ENCODE results near the gene MAST4. TPM values are rescaled to one million over a fixed set of nuclear protein-coding genes. Genes with fewer than 3 reads are reported as not detected.

The MAST4 gene
- total RNA-seq, 4 donors from 2014 or later, result 55.3 to 148 (median 110) TPM

DNA sequence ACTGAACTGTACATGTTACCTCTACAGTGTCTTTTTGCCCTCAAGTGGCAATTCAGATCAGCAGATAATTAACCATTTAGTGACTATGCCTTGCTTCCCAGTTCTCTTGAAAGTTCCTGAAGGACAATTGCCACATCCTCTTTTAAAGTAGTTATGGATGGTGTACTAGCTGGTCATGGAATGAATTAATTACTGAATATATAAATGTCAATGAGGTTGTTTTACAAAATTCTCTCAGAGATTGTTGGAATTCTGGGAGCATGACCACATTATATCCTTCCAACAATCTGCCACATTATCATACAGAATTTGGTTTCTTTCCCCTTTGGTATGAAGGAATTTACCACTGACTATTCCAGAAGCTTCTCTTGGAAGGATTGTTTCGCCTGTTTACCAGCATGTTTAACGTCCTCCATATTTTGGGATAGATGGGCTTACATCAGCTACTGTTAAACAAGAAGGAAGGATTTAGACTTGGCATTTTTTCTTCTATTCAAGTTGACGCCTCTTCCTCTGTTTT is 424.0 kb downstream of the MAST4 start:
- H3K36me3 ChIP-seq, result peaks cover 0 to 4% (median 0%) of the 10 kb centered on the region in 3 donors
- 69 to 88% methylated on average over 3 of the region's 3 CpGs for WGBS, 2 donors
- intact Hi-C loops (cut with DNase I), result no loop called here
- no peaks in the 10 kb centered on the region for H3K9me3 ChIP-seq
- H3K27me3 ChIP-seq, result no peaks in the 10 kb centered on the region
- H3K27ac ChIP-seq, result peak overlapping the region; percentile 70 to 80 (median 76)
- H3K4me1 ChIP-seq, result peaks cover 11 to 80% (median 30%) of the 10 kb centered on the region in 3 donors
- TF ChIP-seq POLR2A (IDR thresholded peaks at IDR 0.05), result no peak
- TF ChIP-seq, protein P1, sequence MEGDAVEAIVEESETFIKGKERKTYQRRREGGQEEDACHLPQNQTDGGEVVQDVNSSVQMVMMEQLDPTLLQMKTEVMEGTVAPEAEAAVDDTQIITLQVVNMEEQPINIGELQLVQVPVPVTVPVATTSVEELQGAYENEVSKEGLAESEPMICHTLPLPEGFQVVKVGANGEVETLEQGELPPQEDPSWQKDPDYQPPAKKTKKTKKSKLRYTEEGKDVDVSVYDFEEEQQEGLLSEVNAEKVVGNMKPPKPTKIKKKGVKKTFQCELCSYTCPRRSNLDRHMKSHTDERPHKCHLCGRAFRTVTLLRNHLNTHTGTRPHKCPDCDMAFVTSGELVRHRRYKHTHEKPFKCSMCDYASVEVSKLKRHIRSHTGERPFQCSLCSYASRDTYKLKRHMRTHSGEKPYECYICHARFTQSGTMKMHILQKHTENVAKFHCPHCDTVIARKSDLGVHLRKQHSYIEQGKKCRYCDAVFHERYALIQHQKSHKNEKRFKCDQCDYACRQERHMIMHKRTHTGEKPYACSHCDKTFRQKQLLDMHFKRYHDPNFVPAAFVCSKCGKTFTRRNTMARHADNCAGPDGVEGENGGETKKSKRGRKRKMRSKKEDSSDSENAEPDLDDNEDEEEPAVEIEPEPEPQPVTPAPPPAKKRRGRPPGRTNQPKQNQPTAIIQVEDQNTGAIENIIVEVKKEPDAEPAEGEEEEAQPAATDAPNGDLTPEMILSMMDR (IDR thresholded peaks at IDR 0.05), result no peak
- DNase-seq, result no peak
- no peak overlapping the region for H3K4me3 ChIP-seq

DNA sequence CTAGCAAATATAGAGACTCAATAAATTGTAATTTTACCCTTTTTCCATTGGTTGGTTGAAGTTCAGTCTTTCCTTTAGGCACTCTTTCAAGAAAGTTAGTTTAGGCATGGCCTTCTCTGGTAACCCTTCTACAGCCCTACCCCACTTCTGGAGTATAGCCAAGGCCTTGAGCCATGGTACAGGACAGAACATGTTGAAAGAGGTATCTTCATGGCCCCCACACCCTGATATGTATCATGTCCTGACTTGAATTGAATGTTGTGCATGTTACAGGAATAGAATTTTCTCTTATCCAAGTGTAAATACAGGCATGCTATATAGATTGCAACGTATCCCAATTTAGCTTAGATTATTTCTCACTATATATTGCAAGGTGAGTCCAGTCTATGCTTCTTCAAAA is 424.8 kb downstream of the MAST4 start:
- intact Hi-C loops (cut with DNase I), result no loop called here
- TF ChIP-seq, protein P1 (IDR thresholded peaks at IDR 0.05), result no peak
- TF ChIP-seq POLR2A (IDR thresholded peaks at IDR 0.05), result no peak
- 42 to 63% methylated on average over 1 of the region's 1 CpG for WGBS, 2 donors
- Histone ChIP-seq H3K4me3 (no peak overlapping the region), H3K4me1 (peaks cover 11 to 79% (median 30%) of the 10 kb centered on the region in 3 donors), H3K27me3 (no peaks in the 10 kb centered on the region), H3K9me3 (no peaks in the 10 kb centered on the region), H3K27ac (peak overlapping the region; percentile 70 to 80 (median 76)), H3K36me3 (peaks cover 0 to 12% (median 0%) of the 10 kb centered on the region in 3 donors)
- DNase-seq, result no peak

DNA sequence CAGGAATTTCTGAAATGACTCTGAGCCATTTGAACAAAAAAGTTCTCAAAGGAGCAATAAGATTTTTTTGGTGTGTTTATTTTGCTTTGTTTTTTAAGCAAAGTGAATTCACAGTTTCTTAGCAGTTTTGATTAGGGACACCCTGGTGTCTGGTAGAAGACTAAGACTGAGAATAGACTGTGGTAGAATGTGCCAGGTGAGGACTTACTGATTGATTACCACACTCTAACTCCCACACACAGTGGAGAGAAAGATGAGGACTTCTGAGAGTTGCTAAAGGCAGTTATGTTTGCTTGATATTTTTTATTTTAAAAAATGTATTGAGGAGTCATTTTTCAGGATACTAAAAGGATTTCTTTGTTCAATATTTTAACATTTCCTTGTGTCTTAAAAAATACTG is 425.3 kb downstream of the MAST4 start:
- H3K36me3 ChIP-seq, result peaks cover 0 to 14% (median 0%) of the 10 kb centered on the region in 3 donors
- TF ChIP-seq, protein P1 (IDR thresholded peaks at IDR 0.05), result no peak
- H3K4me3 ChIP-seq, result no peak overlapping the region
- DNase-seq, result no peak
- peaks cover 11 to 79% (median 30%) of the 10 kb centered on the region in 3 donors for H3K4me1 ChIP-seq
- no peaks in the 10 kb centered on the region for H3K27me3 ChIP-seq
- no peaks in the 10 kb centered on the region for H3K9me3 ChIP-seq
- intact Hi-C loops (cut with DNase I), result no loop called here
- H3K27ac ChIP-seq, result peak overlapping the region; percentile 60 to 80 (median 76)

DNA sequence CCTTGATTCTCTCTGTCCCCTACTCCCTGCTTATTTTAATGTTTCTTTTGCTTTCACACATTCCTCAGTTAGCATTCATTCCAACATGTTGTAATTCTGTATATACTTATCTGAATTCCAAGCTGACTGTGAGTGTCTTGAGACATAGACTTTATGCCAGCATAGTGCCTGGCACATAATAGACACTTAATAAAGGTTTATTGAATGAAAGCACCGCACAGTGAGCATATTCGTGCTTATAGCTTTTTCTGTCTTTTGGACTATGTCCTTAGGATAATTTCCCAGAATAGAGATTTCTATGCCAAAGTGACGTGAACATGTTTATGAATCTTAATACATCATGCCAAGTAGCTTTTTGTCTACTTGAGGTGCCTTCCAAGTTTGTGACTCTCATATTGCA is 425.8 kb downstream of the MAST4 start:
- H3K9me3 ChIP-seq, result no peaks in the 10 kb centered on the region
- peaks cover 11 to 79% (median 30%) of the 10 kb centered on the region in 3 donors for H3K4me1 ChIP-seq
- peak overlapping the region; percentile 60 to 80 (median 76) for H3K27ac ChIP-seq
- peaks cover 0 to 14% (median 0%) of the 10 kb centered on the region in 3 donors for H3K36me3 ChIP-seq
- WGBS, 2 donors, result 37 to 52% methylated on average over 3 of the region's 3 CpGs
- no peak overlapping the region for H3K4me3 ChIP-seq
- H3K27me3 ChIP-seq, result no peaks in the 10 kb centered on the region
- no peak for DNase-seq
- no peak for TF ChIP-seq POLR2A (IDR thresholded peaks at IDR 0.05)
- TF ChIP-seq, protein P1 (IDR thresholded peaks at IDR 0.05), result no peak
- intact Hi-C loops (cut with DNase I), result no loop called here

DNA sequence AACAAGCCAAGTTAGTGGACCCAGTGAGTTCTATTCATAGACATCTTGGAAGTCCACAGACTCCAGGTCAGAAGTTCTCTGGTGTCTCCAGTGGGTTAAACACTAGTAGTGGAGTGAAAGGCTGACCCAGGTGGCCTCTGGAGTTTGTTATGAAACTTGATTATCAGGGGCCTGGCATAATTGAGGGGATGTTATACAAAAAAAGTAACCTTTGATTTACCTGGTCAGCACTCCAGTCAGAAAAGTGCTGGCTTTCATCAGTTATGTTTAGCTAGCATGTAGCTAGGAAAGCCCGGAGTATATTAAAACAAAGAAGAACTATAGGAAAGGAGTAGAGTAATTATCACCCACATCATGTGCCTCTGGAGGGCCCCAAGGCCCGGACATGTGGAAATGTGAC is 429.3 kb downstream of the MAST4 start:
- Histone ChIP-seq H3K36me3 (peaks cover 0 to 30% (median 0%) of the 10 kb centered on the region in 3 donors), H3K27me3 (no peaks in the 10 kb centered on the region), H3K4me3 (no peak overlapping the region), H3K9me3 (no peaks in the 10 kb centered on the region), H3K27ac (no peak overlapping the region), H3K4me1 (peaks cover 11 to 71% (median 16%) of the 10 kb centered on the region in 3 donors)
- DNase-seq, result no peak
- intact Hi-C loops (cut with DNase I), result no loop called here
- TF ChIP-seq, protein P1 (IDR thresholded peaks at IDR 0.05), result no peak
- no peak for TF ChIP-seq POLR2A (IDR thresholded peaks at IDR 0.05)
- WGBS, 2 donors, result 68 to 75% methylated on average over 2 of the region's 2 CpGs

Measured in esophagus squamous epithelium (tissue), 5 donors.